Pancreas (tissue), 10 donors: ENCODE measurements around the gene DNMT3A. TPM values are rescaled to one million over a fixed set of nuclear protein-coding genes. Genes with fewer than 3 reads are reported as not detected.

ENCODE experiments used
- ATAC-seq, 4 donors: fragments of 200-7000 bp; cut with Tn5 transposase; one replicate each; pipeline versions ENCODE4 v1.8.0 to v1.9.1; 2020; ENCODE audit warnings: mild to moderate bottlenecking in 4 of 4, moderate library complexity in 4 of 4
- DNase-seq, 6 donors: peaks; one replicate each; pipeline ENCODE4 v3.0.0-alpha.2; 2020
- FAIRE-seq: peaks from 2 replicates; lab custom pipeline; 2012; peaks lifted over from hg19 to GRCh38; lab: Jason Lieb, UNC
- H3K27ac ChIP-seq, 4 donors: fragments of 200-600 bp; sonication (generic); 1 replicate in 3 of 4; 2 replicates in 1 of 4; pipeline versions ENCODE4 v1.5.0 to v1.8.0; 2020
- H3K27me3 ChIP-seq, 4 donors: fragments of 200-600 bp; one replicate each; pipeline ENCODE4 v1.8.0; 2021
- H3K36me3 ChIP-seq, 3 donors: fragments of 200-600 bp; sonication (generic) in 1 of 3; one replicate each; pipeline versions ENCODE4 v1.5.0 to v1.8.0; 2020 to 2021
- H3K4me1 ChIP-seq, 3 donors: fragments of 200-600 bp; one replicate each; pipeline ENCODE4 v1.8.0; 2021
- H3K4me3 ChIP-seq, 4 donors: fragments of 200-600 bp; sonication (generic) in 2 of 4; one replicate each; pipeline versions ENCODE4 v1.5.0 to v1.8.0; 2020 to 2021
- H3K9me3 ChIP-seq, 4 donors: fragments of 200-600 bp; one replicate each; pipeline ENCODE4 v1.8.0; 2021
- CTCF ChIP-seq, 4 donors: fragments of 200-600 bp; sonication (generic) in 3 of 4; IDR thresholded peaks; one replicate each; pipeline versions ENCODE4 v1.5.0 to v1.8.0; 2021; ENCODE audit warnings: antibody characterized with exemption in 4 of 4
- WGBS, 2 donors: extraction: QIAGEN DNeasy Blood & Tissue Kit; methylation state at CpG; one replicate each; pipeline ENCODE4 v1.1.7; 2013; 5-methylcytosine and 5-hydroxymethylcytosine counted together
- intact Hi-C, 3 donors: fragments of 100-400 bp; cut with DNase I; formaldehyde crosslinking; loops; one replicate each; pipeline versions ENCODE4 v1.11.1 to v1.14.2; 2022
- polyA plus RNA-seq, 2 donors: library from polyadenylated mRNA; stranded (reverse); fragments of 200-250 nt; gene quantifications; one replicate each; pipeline ENCODE4 v1.2.3, GENCODE V29; 2013
- total RNA-seq, 6 donors: library from RNA; stranded (reverse); fragmentation: NEBNext Ultra II Directional in 4 of 6; extraction: Animal tissue kit (Norgen Biotek cat#: 25700) in 4 of 6; gene quantifications; one replicate each; pipeline versions ENCODE4 v1.2.1 to v1.2.4, GENCODE V29; 2021 to 2023
- donor health status: healthy with polysubstance abuse.
- donor health status: DM: no; HTN: no; CAD: no; lungs with moderate emphysema.
- donor health status: DM: no; HTN: no; CAD: no.
- donor health status: control.
- donor health status: control.
- donor health status: Bipolar disorder and iron deficiency.
- donor health status: DM: yes; HTN: yes; CAD: no.
- donor health status: DM: no; HTN: no; CAD: no.
- donor health status: DM: no; HTN: no; CAD: no.
- donor health status: DM: yes; HTN: yes; CAD: no.

Gene DNMT3A
- total and polyA plus RNA-seq, 8 donors, result 10.3 to 30.9 (median 17.5) TPM

- no peak for ATAC-seq
- WGBS, 2 donors, result 78% methylated on average over 10 of the region's 10 CpGs
- H3K4me1 ChIP-seq, result peaks cover 6 to 12% (median 8%) of the 10 kb centered on the region in 3 donors
- no peaks in the 10 kb centered on the region for H3K9me3 ChIP-seq
- H3K27ac ChIP-seq, result no peak overlapping the region
- no peak for DNase-seq
- no peak overlapping the region for H3K4me3 ChIP-seq
- no peaks in the 10 kb centered on the region for H3K36me3 ChIP-seq
- intact Hi-C loops, result no loop called here
- TF ChIP-seq CTCF (IDR thresholded peaks at IDR 0.05), result no peak
- no peaks in the 10 kb centered on the region for H3K27me3 ChIP-seq
- FAIRE-seq, result no peak
Observed at GRCh38 chr2:25336383-25336841, 5.3 kb downstream of the DNMT3A start.

DNA sequence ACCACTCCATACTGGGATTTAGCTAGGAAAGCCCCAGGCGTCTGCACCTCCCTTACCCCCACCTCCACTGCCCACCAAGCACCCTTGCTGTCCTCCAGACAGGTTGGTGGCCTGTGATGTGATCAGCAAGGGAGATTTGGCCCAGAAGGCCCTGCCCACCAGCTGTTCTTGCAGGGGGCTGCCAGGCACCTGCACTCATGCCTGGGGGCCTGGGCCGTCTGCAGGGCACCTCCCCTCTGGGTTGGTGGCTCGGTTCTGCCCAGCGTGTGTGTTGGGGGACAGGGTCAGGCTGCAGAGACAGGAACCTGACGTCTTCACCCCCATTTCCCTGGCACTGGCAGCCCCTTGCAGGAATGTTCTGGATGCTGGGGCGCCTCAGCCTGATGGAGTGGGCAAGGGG lies 5.8 kb downstream of the DNMT3A start:
- Histone ChIP-seq H3K27me3 (no peaks in the 10 kb centered on the region), H3K36me3 (no peaks in the 10 kb centered on the region), H3K4me1 (peaks cover 6 to 12% (median 8%) of the 10 kb centered on the region in 3 donors), H3K27ac (no peak overlapping the region), H3K9me3 (no peaks in the 10 kb centered on the region), H3K4me3 (no peak overlapping the region)
- intact Hi-C loops, result no loop called here
- ATAC-seq, result no peak
- 60 to 69% methylated on average over 5 to 6 of the region's 6 CpGs for WGBS, 2 donors
- TF ChIP-seq CTCF (IDR thresholded peaks at IDR 0.05), result no peak
- no peak for FAIRE-seq
- DNase-seq, result no peak

DNA sequence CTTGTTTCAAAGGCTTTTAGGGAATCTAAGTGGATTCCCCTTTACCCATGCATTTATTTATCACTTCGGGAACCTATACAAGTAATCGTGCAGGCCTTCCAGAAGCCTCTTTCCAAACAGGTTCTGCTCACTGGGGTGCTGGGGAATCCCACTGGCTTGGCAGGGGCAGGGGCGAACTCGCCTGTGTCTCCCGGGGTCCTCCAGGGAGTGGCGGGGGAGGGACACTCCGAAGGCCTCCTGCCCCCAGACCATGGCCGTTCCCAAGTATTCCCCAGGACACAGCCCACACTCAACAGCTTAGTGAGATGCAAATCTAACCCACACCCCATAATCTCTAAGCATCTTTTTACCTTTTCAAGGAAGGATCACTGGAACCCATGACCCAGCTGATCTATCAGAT lies 6.5 kb downstream of the DNMT3A start:
- intact Hi-C loops, result no loop called here
- H3K4me3 ChIP-seq, result no peak overlapping the region
- TF ChIP-seq CTCF (IDR thresholded peaks at IDR 0.05), result no peak
- H3K27ac ChIP-seq, result no peak overlapping the region
- H3K4me1 ChIP-seq, result peaks cover 6 to 12% (median 8%) of the 10 kb centered on the region in 3 donors
- WGBS, 2 donors, result 76 to 84% methylated on average over 8 of the region's 8 CpGs
- no peak for ATAC-seq
- DNase-seq, result no peak
- H3K27me3 ChIP-seq, result no peaks in the 10 kb centered on the region
- no peak for FAIRE-seq
- no peaks in the 10 kb centered on the region for H3K9me3 ChIP-seq
- no peaks in the 10 kb centered on the region for H3K36me3 ChIP-seq

GRCh38 chr2:25334482-25334881 lies 7.2 kb downstream of the DNMT3A start:
- no peak for ATAC-seq
- FAIRE-seq, result no peak
- TF ChIP-seq CTCF (IDR thresholded peaks at IDR 0.05), result no peak
- no peaks in the 10 kb centered on the region for H3K27me3 ChIP-seq
- no peak overlapping the region for H3K27ac ChIP-seq
- H3K4me3 ChIP-seq, result no peak overlapping the region
- peaks cover 6 to 12% (median 8%) of the 10 kb centered on the region in 3 donors for H3K4me1 ChIP-seq
- intact Hi-C loops, result no loop called here
- no peaks in the 10 kb centered on the region for H3K9me3 ChIP-seq
- DNase-seq, result no peak
- 86 to 93% methylated on average over 8 of the region's 8 CpGs for WGBS, 2 donors
- H3K36me3 ChIP-seq, result no peaks in the 10 kb centered on the region

DNA sequence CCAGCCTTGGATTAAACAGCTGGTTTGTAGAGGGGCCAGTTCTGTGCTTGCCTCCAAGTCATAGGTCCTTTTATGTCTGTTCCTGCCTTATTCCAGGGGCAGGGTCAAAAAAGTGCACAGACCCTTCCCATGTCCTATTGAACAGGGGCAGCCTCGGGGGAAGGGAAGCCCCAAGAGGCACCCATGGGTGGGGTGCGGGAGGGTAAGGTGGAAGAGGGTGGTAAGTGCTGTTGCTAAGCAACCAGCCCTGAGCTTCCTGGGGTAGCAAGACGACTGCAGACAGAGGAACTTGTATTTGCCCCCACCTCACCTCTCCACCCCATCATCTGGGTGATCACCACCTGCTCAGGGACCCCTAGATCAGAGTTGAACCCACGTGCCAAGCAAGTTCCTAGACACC lies 7.7 kb downstream of the DNMT3A start:
- FAIRE-seq (no peak), ATAC-seq (no peak), DNase-seq (no peak)

More for the DNA sequence above, 7.7 kb downstream of the DNMT3A start:
- Histone ChIP-seq H3K36me3 (no peaks in the 10 kb centered on the region), H3K4me1 (peaks cover 6 to 12% (median 8%) of the 10 kb centered on the region in 3 donors), H3K4me3 (no peak overlapping the region), H3K9me3 (no peaks in the 10 kb centered on the region), H3K27me3 (no peaks in the 10 kb centered on the region), H3K27ac (no peak overlapping the region)
- intact Hi-C loops, result no loop called here
- no peak for TF ChIP-seq CTCF (IDR thresholded peaks at IDR 0.05)
- WGBS, 2 donors, result 68 to 69% methylated on average over 4 of the region's 4 CpGs
